ENCODE results near the gene IGSF9.

Gene IGSF9

DNA sequence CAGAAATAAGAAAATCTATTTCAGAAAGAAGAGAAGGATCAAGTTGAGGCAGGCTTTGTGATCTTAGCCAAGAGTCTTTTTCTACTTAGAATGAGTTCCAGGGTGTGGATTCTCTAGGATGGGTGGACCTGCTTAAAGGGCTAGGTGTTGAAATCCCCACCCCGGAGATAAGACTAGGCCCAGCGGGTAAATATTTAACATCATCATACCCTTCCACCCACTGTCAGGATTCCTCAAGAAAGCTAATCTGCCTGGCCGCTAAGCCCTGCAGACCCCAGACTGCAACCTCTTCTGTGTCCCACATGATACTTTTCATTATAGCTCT is 5.8 kb downstream of the IGSF9 start:
- Mint-ChIP-seq H3K4me3 (no peak overlapping the region), H3K9me3 (no peaks in the 10 kb centered on the region), H3K27me3 (ENCODE audit: low read depth, poor library complexity) (peaks cover 14% of the 10 kb centered on the region), H3K4me1 (peaks cover 72% of the 10 kb centered on the region), H3K27ac (no peak overlapping the region), H3K36me3 (ENCODE audit: low read depth) (peaks cover 26% of the 10 kb centered on the region)
- DNase-seq, result no peak
- no peak for TF ChIP-seq CTCF (IDR thresholded peaks at IDR 0.05)

DNA sequence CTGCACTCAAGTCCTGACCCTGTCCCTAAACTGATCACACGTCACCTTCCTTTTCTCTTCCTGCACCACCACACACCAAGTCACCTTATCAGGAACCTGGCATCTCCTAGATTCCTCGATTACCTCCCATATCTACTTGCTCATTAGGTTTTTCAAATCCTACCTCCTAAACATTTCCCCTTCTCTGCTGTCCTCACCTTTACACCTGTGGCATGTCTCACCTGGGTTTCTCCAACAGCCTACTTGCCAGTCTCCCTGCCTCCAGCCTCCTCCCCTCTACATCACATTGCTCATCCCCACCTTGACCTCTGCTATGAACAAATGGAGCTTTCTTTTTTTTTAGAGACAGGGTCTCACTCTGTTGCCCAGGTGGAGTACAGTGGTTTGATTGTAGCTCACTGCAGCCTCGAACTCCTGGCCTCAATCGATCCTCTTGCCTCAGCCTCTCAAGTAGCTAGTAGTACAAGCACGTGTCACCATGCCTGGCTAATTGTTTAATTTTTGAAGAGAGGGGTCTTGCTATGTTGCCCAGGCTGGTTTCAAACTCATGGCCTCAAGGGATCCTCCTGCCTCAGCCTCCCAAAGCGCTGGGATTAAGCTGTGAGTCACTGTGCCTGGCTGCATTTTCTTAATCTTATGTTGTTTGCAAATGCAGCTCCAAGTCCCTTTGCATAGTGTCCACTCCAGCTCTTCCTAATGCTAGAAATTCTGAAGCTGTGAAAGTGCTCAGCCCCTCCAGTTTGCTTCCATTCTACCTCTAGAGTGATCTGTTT is 6.3 kb downstream of the IGSF9 start:
- H3K27ac Mint-ChIP-seq, result peak overlapping the region; percentile 54
- no peak for DNase-seq
- peaks cover 66% of the 10 kb centered on the region for H3K4me1 Mint-ChIP-seq
- H3K9me3 Mint-ChIP-seq, result no peaks in the 10 kb centered on the region
- no peak overlapping the region for H3K4me3 Mint-ChIP-seq
- peaks cover 14% of the 10 kb centered on the region for H3K27me3 Mint-ChIP-seq (ENCODE audit: low read depth, poor library complexity)
- H3K36me3 Mint-ChIP-seq (ENCODE audit: low read depth), result peaks cover 28% of the 10 kb centered on the region
- TF ChIP-seq CTCF (IDR thresholded peaks at IDR 0.05), result no peak

GRCh38 chr1:159938211-159938852 is 7.1 kb downstream of the IGSF9 start:
- peaks cover 35% of the 10 kb centered on the region for H3K36me3 Mint-ChIP-seq (ENCODE audit: low read depth)
- H3K4me1 Mint-ChIP-seq, result peaks cover 58% of the 10 kb centered on the region
- no peak for TF ChIP-seq CTCF (IDR thresholded peaks at IDR 0.05)
- DNase-seq, result no peak
- peaks cover 14% of the 10 kb centered on the region for H3K27me3 Mint-ChIP-seq (ENCODE audit: low read depth, poor library complexity)
- no peak overlapping the region for H3K4me3 Mint-ChIP-seq
- no peaks in the 10 kb centered on the region for H3K9me3 Mint-ChIP-seq
- H3K27ac Mint-ChIP-seq, result no peak overlapping the region

DNA sequence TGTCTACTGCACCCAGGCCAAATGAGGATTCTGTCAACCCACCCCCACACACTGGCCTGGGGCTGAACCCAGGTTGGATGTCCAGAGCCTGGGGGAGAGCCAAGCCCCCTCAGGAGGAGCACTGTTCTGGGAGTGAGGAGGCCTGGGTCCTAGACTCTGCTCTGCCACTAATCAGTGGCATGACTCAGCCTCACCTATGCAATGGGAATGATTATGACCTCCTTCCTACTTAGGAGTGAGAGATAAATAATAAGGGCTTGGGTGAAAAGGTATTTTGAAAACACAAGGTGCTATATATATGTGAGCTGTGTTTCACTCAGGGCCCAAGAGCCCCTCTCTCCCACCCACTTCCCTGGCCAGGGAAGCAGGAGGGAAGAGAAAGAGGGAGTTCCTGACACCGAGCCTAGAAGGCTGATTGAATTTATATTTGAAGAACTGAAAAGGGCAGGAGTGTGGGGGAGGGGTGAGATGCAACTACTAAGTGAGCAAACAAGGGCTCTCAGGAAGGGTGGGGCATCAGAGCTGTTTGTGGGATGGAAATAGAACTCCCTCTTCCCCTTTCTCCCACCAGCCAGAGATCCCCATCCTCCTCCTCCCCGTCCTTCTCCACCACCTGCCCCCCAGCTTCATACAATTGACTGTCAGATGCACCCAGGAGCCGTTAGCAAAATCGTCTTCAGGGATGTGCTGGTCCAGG is 8.2 kb downstream of the IGSF9 start:
- peaks cover 49% of the 10 kb centered on the region for H3K4me1 Mint-ChIP-seq
- peak overlapping the region; percentile 52 for H3K27ac Mint-ChIP-seq
- H3K27me3 Mint-ChIP-seq (ENCODE audit: low read depth, poor library complexity), result peaks cover 10% of the 10 kb centered on the region
- H3K36me3 Mint-ChIP-seq (ENCODE audit: low read depth), result peaks cover 43% of the 10 kb centered on the region
- H3K9me3 Mint-ChIP-seq, result no peaks in the 10 kb centered on the region
- DNase-seq, result no peak
- no peak overlapping the region for H3K4me3 Mint-ChIP-seq
- no peak for TF ChIP-seq CTCF (IDR thresholded peaks at IDR 0.05)

DNA sequence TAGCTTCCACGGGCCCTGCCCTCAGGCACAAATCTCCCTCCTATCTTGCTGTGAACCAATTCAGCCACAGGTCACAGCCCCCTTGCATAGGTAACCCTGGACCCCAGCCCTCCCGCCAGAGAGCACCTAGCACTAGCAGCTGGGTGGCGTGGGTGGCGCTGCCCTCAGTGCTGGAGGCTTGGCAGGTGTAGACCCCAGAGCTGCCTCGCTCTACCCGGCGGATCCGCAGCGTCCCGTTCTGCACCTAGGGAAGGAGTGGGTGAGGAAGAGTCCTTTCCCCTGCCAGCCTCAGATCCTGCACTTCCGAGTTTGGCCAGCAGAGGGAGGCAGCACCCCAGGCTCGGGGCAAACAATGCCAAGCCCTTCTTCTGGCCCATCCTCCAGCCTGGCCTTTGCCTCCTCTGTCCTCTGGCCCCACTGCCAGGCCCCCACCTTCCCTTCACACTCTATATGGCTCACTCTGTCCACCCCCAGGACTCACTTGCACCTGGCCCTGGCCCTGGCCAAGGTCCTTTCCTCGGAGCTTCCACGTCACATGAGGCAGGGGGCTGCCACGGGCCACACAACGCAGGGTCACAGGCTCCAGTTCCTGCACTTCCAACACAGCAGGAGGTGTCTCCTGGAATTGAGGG is 9.0 kb downstream of the IGSF9 start:
- Mint-ChIP-seq H3K4me1 (peaks cover 40% of the 10 kb centered on the region), H3K36me3 (ENCODE audit: low read depth) (peaks cover 43% of the 10 kb centered on the region), H3K9me3 (no peaks in the 10 kb centered on the region), H3K27me3 (ENCODE audit: low read depth, poor library complexity) (peaks cover 10% of the 10 kb centered on the region), H3K27ac (no peak overlapping the region), H3K4me3 (no peak overlapping the region)
- DNase-seq, result peak; percentile 91
- peak; percentile 96 for TF ChIP-seq CTCF (IDR thresholded peaks at IDR 0.05)
